NCI-H146 treated with DMSO at 0.1 percent for 48 hours (cell line): ENCODE measurements around the gene HLA-A.

Experiments used
- DNase-seq: peaks from one replicate; lab custom pipeline; 2025; ENCODE audit not compliant: unreplicated experiment; lab: John Stamatoyannopoulos, UW

Gene HLA-A

GRCh38 chr6:29933955-29934354 lies 8.4 kb upstream of the HLA-A start:
- DNase-seq, result peak; percentile 13

GRCh38 chr6:29935273-29935955 lies 6.9 kb upstream of the HLA-A start:
- no peak for DNase-seq

GRCh38 chr6:29938746-29939508 lies 3.4 kb upstream of the HLA-A start:
- no peak for DNase-seq

GRCh38 chr6:29941016-29941415 lies 1.3 kb upstream of the HLA-A start:
- no peak for DNase-seq

- no peak for DNase-seq
Measured at GRCh38 chr6:29941471-29941870, 861 bp upstream of the HLA-A start.

- no peak for DNase-seq
Measured at GRCh38 chr6:29941916-29942274, 437 bp upstream of the HLA-A start.

- no peak for DNase-seq
Measured at GRCh38 chr6:29943053-29943966, 978 bp downstream of the HLA-A start.

GRCh38 chr6:29945281-29945820 lies 3.0 kb downstream of the HLA-A start:
- DNase-seq, result no peak

- no peak for DNase-seq
Measured at GRCh38 chr6:29946223-29947076, 4.1 kb downstream of the HLA-A start.

GRCh38 chr6:29947077-29947980 lies 5.0 kb downstream of the HLA-A start:
- DNase-seq, result no peak

GRCh38 chr6:29948277-29948676 lies 5.9 kb downstream of the HLA-A start:
- DNase-seq, result no peak

- no peak for DNase-seq
Measured at GRCh38 chr6:29949934-29950333, 7.6 kb downstream of the HLA-A start.

- no peak for DNase-seq
Measured at GRCh38 chr6:29951882-29952281, 9.6 kb downstream of the HLA-A start.

- DNase-seq, result no peak
Measured at GRCh38 chr6:29953001-29953441, 10.7 kb downstream of the HLA-A start.

GRCh38 chr6:29953686-29954085 lies 11.4 kb downstream of the HLA-A start:
- DNase-seq, result no peak

GRCh38 chr6:29954272-29954671 lies 11.9 kb downstream of the HLA-A start:
- no peak for DNase-seq

GRCh38 chr6:29955783-29956182 lies 13.5 kb downstream of the HLA-A start:
- no peak for DNase-seq

- DNase-seq, result no peak
Measured at GRCh38 chr6:29956518-29956917, 14.2 kb downstream of the HLA-A start.

- no peak for DNase-seq
Measured at GRCh38 chr6:29958046-29958445, 15.7 kb downstream of the HLA-A start.
